GM12878 (cell line): ENCODE measurements around the gene LENEP. TPM values are rescaled to one million over a fixed set of nuclear protein-coding genes. Genes with fewer than 3 reads are reported as not detected.

Experiments
- ATAC-seq: fragments of 200-7000 bp; cut with Tn5 transposase; 3 replicates; pipeline ENCODE4 v1.9.1; 2020; ENCODE audit warnings: mild to moderate bottlenecking, moderate library complexity
- BruUV-seq: library from RNA; stranded (reverse); fragments of 400-500 nt; replicated peaks from 2 replicates; lab custom pipeline; 2021; lab: Mats Ljungman, UMichigan
- CTCF ChIA-PET: fragments of 300-600 bp; sonication (Branson Sonifier 250); formaldehyde crosslinking; extraction: SDS; loops from one replicate; lab custom pipeline; 2021; ENCODE audit warnings: inconsistent platforms; lab: Yijun Ruan, JAX
- POLR2A ChIA-PET: fragments of 350-600 bp; formaldehyde crosslinking; extraction: SDS; loops from one replicate; lab custom pipeline; 2021; ENCODE audit warnings: inconsistent platforms; lab: Charles Lee
- RAD21 ChIA-PET: fragments of 300-600 bp; sonication (Branson Sonifier 250); formaldehyde crosslinking; loops from one replicate; lab custom pipeline; 2023; ENCODE audit warnings: antibody characterized with exemption; ENCODE audit not compliant: unreplicated experiment; lab: Charles Lee
- SMC1A ChIA-PET: fragments of 300-600 bp; sonication (Branson Sonifier 250); formaldehyde crosslinking; loops from one replicate; lab custom pipeline; 2023; ENCODE audit not compliant: unreplicated experiment, uncharacterized antibody; lab: Charles Lee
- DNase-seq: peaks from one replicate; pipeline ENCODE4 v3.0.0-alpha.2; 2011; ENCODE audit warnings: low read depth, low spot score
- FAIRE-seq: peaks from 3 replicates; lab custom pipeline; 2011; peaks lifted over from hg19 to GRCh38; lab: Jason Lieb, UNC
- H2AFZ ChIP-seq: 2 replicates; pipeline ENCODE4 v1.6.0; 2011; ENCODE audit warnings: low read depth, low read length, control low read depth; ENCODE audit not compliant: control insufficient read depth
- H3K27ac ChIP-seq: 2 replicates; pipeline ENCODE4 v1.5.1; 2011; ENCODE audit warnings: control low read depth; ENCODE audit not compliant: control insufficient read depth, insufficient read depth
- H3K27me3 ChIP-seq, 2 experiments: replicated peaks in 1 of 2; 2 replicates each; pipeline versions ENCODE4 v1.6.0 to v1.6.1; 2011; ENCODE audit warnings: low read length in 1 of 2; ENCODE audit not compliant: control insufficient read depth in 2 of 2, insufficient read depth in 2 of 2
- H3K36me3 ChIP-seq, 2 experiments: 2 replicates each; pipeline ENCODE4 v1.5.1; 2011; ENCODE audit warnings: low read length in 1 of 2; ENCODE audit not compliant: control insufficient read depth in 2 of 2, insufficient read depth in 2 of 2
- H3K4me1 ChIP-seq: 2 replicates; pipeline ENCODE4 v1.6.1; 2011; ENCODE audit warnings: mild to moderate bottlenecking, low read length, moderate library complexity, mixed read lengths; ENCODE audit not compliant: control insufficient read depth, insufficient read depth
- H3K4me2 ChIP-seq: 2 replicates; pipeline ENCODE4 v1.6.0; 2011; ENCODE audit warnings: control low read depth; ENCODE audit not compliant: control insufficient read depth, insufficient read depth
- H3K4me3 ChIP-seq: fragments of 200-600 bp; sonication (generic); 2 replicates; pipeline ENCODE4 v1.5.1; 2016
- H3K79me2 ChIP-seq: 2 replicates; pipeline ENCODE4 v1.6.0; 2011; ENCODE audit warnings: low read length; ENCODE audit not compliant: control insufficient read depth, insufficient read depth
- H3K9ac ChIP-seq: 2 replicates; pipeline ENCODE4 v1.8.0; 2011; ENCODE audit warnings: low read length, control low read depth, mixed read lengths; ENCODE audit not compliant: control insufficient read depth, insufficient read depth
- H3K9me3 ChIP-seq: replicated peaks from 3 replicates; pipeline ENCODE4 v1.5.1; 2011; ENCODE audit warnings: mild to moderate bottlenecking, low read length; ENCODE audit not compliant: control insufficient read depth, insufficient read depth
- H4K20me1 ChIP-seq: 2 replicates; pipeline ENCODE4 v1.6.0; 2011; ENCODE audit not compliant: control insufficient read depth, insufficient read depth
- BRCA1 ChIP-seq: IDR thresholded peaks from 2 replicates; pipeline ENCODE4 v1.6.1; 2011; ENCODE audit warnings: low read depth, low read length, improper control_type of control experiment
- CEBPB ChIP-seq, 2 experiments: fragments of 150-350 bp in 1 of 2; IDR thresholded peaks; 2 replicates each; pipeline ENCODE4 v1.6.1; 2012 to 2014; ENCODE audit warnings: low read depth in 2 of 2, low read length in 2 of 2, borderline replicate concordance in 1 of 2, inconsistent platforms in 1 of 2
- EED ChIP-seq: sonication (generic); IDR thresholded peaks from 2 replicates; pipeline ENCODE4 v1.6.1; 2016; ENCODE audit warnings: antibody characterized with exemption, low read depth
- ESRRA ChIP-seq: IDR thresholded peaks from 2 replicates; pipeline ENCODE4 v1.6.1; 2012; ENCODE audit warnings: mild to moderate bottlenecking, low read length, improper control_type of control experiment
- ETV6 ChIP-seq, 2 experiments: fragments of 450-650 bp in 1 of 2; IDR thresholded peaks in 1 of 2; conservative IDR thresholded peaks in 1 of 2; 2 replicates each; pipeline ENCODE4 v1.6.1; 2014; ENCODE audit warnings: antibody characterized with exemption in 1 of 2, borderline replicate concordance in 1 of 2, low read depth in 1 of 2, mild to moderate bottlenecking in 1 of 2, moderate library complexity in 1 of 2
- IKZF1 ChIP-seq: fragments of 450-650 bp; conservative IDR thresholded peaks from 2 replicates; pipeline ENCODE4 v1.6.1; 2017; ENCODE audit warnings: antibody characterized with exemption, mild to moderate bottlenecking
- LARP7 ChIP-seq: fragments of 450-650 bp; IDR thresholded peaks from 2 replicates; pipeline ENCODE4 v1.6.1; 2017; ENCODE audit warnings: mild to moderate bottlenecking
- MEF2B ChIP-seq: fragments of 450-650 bp; IDR thresholded peaks from 2 replicates; pipeline ENCODE4 v1.6.1; 2018; ENCODE audit warnings: mild to moderate bottlenecking, moderate library complexity; ENCODE audit not compliant: partially characterized antibody, poor library complexity, severe bottlenecking
- MTA2 ChIP-seq: fragments of 450-650 bp; IDR thresholded peaks from 2 replicates; pipeline ENCODE4 v1.6.1; 2016; ENCODE audit warnings: low read depth, mild to moderate bottlenecking, moderate library complexity
- MXI1 ChIP-seq: fragments of 150-350 bp; IDR thresholded peaks from 2 replicates; pipeline ENCODE4 v1.6.1; 2011; ENCODE audit warnings: low read depth, mild to moderate bottlenecking, inconsistent platforms, low read length, improper control_type of control experiment
- MYB ChIP-seq: fragments of 150-350 bp; IDR thresholded peaks from 2 replicates; pipeline ENCODE4 v1.6.1; 2014; ENCODE audit warnings: mild to moderate bottlenecking, low read depth, low read length, borderline replicate concordance
- NR2C1 ChIP-seq: fragments of 450-650 bp; IDR thresholded peaks from 2 replicates; pipeline ENCODE4 v1.6.1; 2017; ENCODE audit warnings: antibody characterized with exemption, mild to moderate bottlenecking, moderate library complexity
- SMC3 ChIP-seq: IDR thresholded peaks from 2 replicates; pipeline ENCODE4 v1.6.1; 2011; ENCODE audit warnings: low read length, improper control_type of control experiment, borderline replicate concordance
- SRF ChIP-seq, 2 experiments: IDR thresholded peaks; 2 replicates each; pipeline ENCODE4 v1.6.1; 2011; ENCODE audit warnings: low read depth in 2 of 2, low read length in 2 of 2, mild to moderate bottlenecking in 1 of 2, moderate library complexity in 1 of 2
- WGBS: methylation state at CpG from one replicate; pipeline ENCODE4 v1.1.6; 2016; ENCODE audit warnings: low lambda C conversion rate; ENCODE audit not compliant: insufficient replicate concordance, insufficient coverage; ENCODE audit errors: missing lambda C conversion rate; 5-methylcytosine and 5-hydroxymethylcytosine counted together
- in situ Hi-C: fragments of 300-500 bp; cut with MboI; formaldehyde crosslinking; loops from 9 replicates; pipeline ENCODE4 v1.14.3; 2018; ENCODE audit warnings: mixed read lengths
- intact Hi-C: fragments of 100-400 bp; cut with micrococcal nuclease; formaldehyde crosslinking; loops from one replicate; pipeline ENCODE4 v1.14.2; 2022; ENCODE audit not compliant: unreplicated experiment
- polyA plus RNA-seq, 11 experiments: library from polyadenylated mRNA; depleted of rRNA in 4 of 11; unstranded in 6 of 11; stranded (reverse) in 5 of 11; fragments of >200 nt; fragmentation: Nextera tagmentation in 4 of 11; fragmentation: Illumina TruSeq in 1 of 11; extraction: Ambion mirVana in 4 of 11; extraction: Trizol in 1 of 11; gene quantifications; 1 replicate in 1 of 11; 2 replicates in 10 of 11; pipeline versions ENCODE4 v1.2.1 to v1.2.3, GENCODE V29; 2011 to 2016; ENCODE audit warnings: inconsistent platforms in 2 of 11, missing spikeins in 2 of 11, low read depth in 1 of 11
- total RNA-seq, 4 experiments: library from RNA; depleted of rRNA in 3 of 4; stranded (reverse); fragments of >200 nt in 3 of 4; fragmentation: Illumina TruSeq in 1 of 4; extraction: Trizol in 1 of 4; gene quantifications; 2 replicates each; pipeline versions ENCODE4 v1.2.1 to v1.2.3, GENCODE V29; 2013 to 2021
- TF ChIP-seq, protein P1 (sequence below): fragments of 450-650 bp; IDR thresholded peaks from 2 replicates; pipeline ENCODE4 v1.6.1; 2018; ENCODE audit warnings: borderline replicate concordance, mild to moderate bottlenecking; ENCODE audit not compliant: partially characterized antibody
- TF ChIP-seq, protein P2 (sequence below): fragments of 150-350 bp; IDR thresholded peaks from 2 replicates; pipeline ENCODE4 v1.6.1; 2014; ENCODE audit warnings: mild to moderate bottlenecking, low read depth, low read length

The LENEP gene
- total and polyA plus RNA-seq, 10 of the 15 experiments (the other 5 are each of a cell fraction or from before 2014, with no cell fraction given) = 0.27 to 1.1 (median 0.64) TPM; not detected in 7

DNA sequence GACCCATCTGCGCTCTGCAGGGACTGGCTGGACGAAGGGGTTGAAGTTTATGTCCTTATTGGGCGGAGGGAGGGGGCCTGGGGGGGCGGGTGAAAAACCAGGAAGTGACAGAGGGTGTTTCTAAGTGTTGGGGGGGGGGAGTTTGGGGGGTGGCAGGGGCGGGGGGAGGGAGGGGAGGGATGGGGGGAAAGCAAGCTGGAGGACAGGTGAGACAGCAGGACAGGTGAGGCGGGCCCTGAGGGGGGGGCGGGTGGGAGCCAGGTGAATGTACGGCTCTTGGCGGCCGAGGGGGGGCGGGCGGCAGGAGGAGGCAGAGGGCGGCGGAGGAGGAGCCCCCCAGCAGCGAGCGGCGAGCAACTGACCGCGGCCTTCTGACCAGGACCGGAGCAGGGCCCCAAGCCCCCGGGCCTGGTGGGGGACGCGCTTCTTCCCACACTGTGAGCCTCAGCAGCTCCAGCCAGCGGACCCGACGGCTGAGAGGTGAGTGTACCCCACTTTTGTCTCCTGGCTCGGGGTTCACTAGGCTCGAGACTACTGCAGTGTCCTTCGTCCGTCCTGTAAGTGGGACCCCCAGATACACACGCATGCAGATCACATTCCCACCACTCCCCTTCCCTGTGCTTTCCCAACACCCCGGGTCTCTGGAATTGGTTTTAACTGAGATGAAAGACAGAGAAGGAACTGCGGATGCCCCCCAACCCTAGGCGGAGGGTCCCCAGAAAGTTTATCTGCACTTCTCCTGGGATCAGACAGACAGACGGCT is 9.3 kb downstream of the LENEP start, which contains the start of gene ZBTB7B:
Gene ZBTB7B (plus strand): TSS at position 339 of the 763 bp plus-strand sequence. CDS start 11,859 bp downstream, outside the sequence.
- H2AFZ ChIP-seq = peak within 1 kb of the TSS; percentile 90
- H3K27ac ChIP-seq = peak within 1 kb of the TSS; percentile 91
- in situ Hi-C loops (no loop called here), intact Hi-C loops (loop anchor here (2.0 to 5.0 kb wide), 2 partner anchors 14 to 40 kb away; partner anchors contain the start of gene PYGO2)
- H3K79me2 ChIP-seq = peaks cover 52% of the 10 kb centered on the region
- peak within 1 kb of the TSS; percentile 99 for H3K4me3 ChIP-seq
- DNase-seq (no peak), ATAC-seq (no peak; the same call in 2 of the 3 replicates), FAIRE-seq (no peak)
- 0 out of 2 replicates have a peak, but pooled peaks cover 3% of the 10 kb centered on the region for H4K20me1 ChIP-seq
- SMC1A ChIA-PET = interaction anchor here (1.3 kb wide), 1 partner anchor 10 kb away, joined by 3 read pairs; no protein-coding TSS in a partner anchor
- CTCF ChIA-PET = interaction anchor here (0.6 to 11.0 kb wide), 4 partner anchors 14 to 124 kb away, joined by 3 to 226 read pairs (median 30); partner anchors contain the start of genes CKS1B, FLAD1 and SHC1
- H3K9me3 ChIP-seq = no peaks in the 10 kb centered on the region
- no peaks in the 10 kb centered on the region for H3K27me3 ChIP-seq
- no TSS peak for BruUV-seq
- RAD21 ChIA-PET = interaction anchor here (1.1 to 3.3 kb wide), 2 partner anchors 15 to 82 kb away, joined by 5 to 14 read pairs; no protein-coding TSS in a partner anchor
- peak within 1 kb of the TSS; percentile 85 for H3K9ac ChIP-seq
- TF ChIP-seq LARP7 (peak; percentile 48; the same call in 1 of the 2 replicates), MTA2 (peak; percentile 20; the same call in 1 of the 2 replicates), NR2C1 (no peak), ETV6 (conservative IDR thresholded peaks at IDR 0.05 in 1 of 2, IDR thresholded peaks at IDR 0.05 in 1 of 2; ENCODE audit: borderline replicate concordance in 1 of 2, low read depth in 1 of 2) (no peak), ESRRA (no peak), CEBPB (IDR thresholded peaks at IDR 0.05; ENCODE audit: borderline replicate concordance in 1 of 2, low read depth in 2 of 2, low read length in 2 of 2) (no peak), MYB (no peak), SMC3 (no peak), BRCA1 (no peak), EED (0 out of 2 replicates have a peak, but pooled peaks have one; percentile 18), IKZF1 (peak; percentile 46), MEF2B (peak; percentile 9), SRF (IDR thresholded peaks at IDR 0.05; ENCODE audit: low read depth in 2 of 2, low read length in 2 of 2) (peak in 1 of 2 experiments; percentile 42; a peak in 1 of 4 replicates), MXI1 (no peak)
- TF ChIP-seq, protein P1, sequence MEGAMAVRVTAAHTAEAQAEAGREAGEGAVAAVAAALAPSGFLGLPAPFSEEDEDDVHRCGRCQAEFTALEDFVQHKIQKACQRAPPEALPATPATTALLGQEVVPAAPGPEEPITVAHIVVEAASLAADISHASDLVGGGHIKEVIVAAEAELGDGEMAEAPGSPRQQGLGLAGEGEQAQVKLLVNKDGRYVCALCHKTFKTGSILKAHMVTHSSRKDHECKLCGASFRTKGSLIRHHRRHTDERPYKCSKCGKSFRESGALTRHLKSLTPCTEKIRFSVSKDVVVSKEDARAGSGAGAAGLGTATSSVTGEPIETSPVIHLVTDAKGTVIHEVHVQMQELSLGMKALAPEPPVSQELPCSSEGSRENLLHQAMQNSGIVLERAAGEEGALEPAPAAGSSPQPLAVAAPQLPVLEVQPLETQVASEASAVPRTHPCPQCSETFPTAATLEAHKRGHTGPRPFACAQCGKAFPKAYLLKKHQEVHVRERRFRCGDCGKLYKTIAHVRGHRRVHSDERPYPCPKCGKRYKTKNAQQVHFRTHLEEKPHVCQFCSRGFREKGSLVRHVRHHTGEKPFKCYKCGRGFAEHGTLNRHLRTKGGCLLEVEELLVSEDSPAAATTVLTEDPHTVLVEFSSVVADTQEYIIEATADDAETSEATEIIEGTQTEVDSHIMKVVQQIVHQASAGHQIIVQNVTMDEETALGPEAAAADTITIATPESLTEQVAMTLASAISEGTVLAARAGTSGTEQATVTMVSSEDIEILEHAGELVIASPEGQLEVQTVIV = peak; percentile 6
- TF ChIP-seq, protein P2, sequence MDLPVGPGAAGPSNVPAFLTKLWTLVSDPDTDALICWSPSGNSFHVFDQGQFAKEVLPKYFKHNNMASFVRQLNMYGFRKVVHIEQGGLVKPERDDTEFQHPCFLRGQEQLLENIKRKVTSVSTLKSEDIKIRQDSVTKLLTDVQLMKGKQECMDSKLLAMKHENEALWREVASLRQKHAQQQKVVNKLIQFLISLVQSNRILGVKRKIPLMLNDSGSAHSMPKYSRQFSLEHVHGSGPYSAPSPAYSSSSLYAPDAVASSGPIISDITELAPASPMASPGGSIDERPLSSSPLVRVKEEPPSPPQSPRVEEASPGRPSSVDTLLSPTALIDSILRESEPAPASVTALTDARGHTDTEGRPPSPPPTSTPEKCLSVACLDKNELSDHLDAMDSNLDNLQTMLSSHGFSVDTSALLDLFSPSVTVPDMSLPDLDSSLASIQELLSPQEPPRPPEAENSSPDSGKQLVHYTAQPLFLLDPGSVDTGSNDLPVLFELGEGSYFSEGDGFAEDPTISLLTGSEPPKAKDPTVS = no peak
- peaks cover 38% of the 10 kb centered on the region for H3K4me1 ChIP-seq
- no peaks in the 10 kb centered on the region; a peak in 1 of 4 replicates for H3K36me3 ChIP-seq
- H3K4me2 ChIP-seq = peak within 1 kb of the TSS; percentile 98
- WGBS = 0% methylated on average over 24 of the region's 35 CpGs
- POLR2A ChIA-PET = interaction anchor here (0.6 to 1.9 kb wide), 9 partner anchors 14 to 799 kb away, joined by 3 to 8 read pairs (median 4); partner anchors contain the start of genes ADAM15, FLAD1 and SHC1
